ENCODE measurements around the gene RBP3. TPM values are rescaled to one million over a fixed set of nuclear protein-coding genes. Genes with fewer than 3 reads are reported as not detected.

The RBP3 gene
- total RNA-seq, 4 donors from 2014 or later = not detected

- intact Hi-C loops (cut with DNase I; ENCODE audit: low total_unique reads) = no loop called here
These were observed 45.1 kb upstream of the RBP3 start for GRCh38 chr10:47303105-47303504.

DNA sequence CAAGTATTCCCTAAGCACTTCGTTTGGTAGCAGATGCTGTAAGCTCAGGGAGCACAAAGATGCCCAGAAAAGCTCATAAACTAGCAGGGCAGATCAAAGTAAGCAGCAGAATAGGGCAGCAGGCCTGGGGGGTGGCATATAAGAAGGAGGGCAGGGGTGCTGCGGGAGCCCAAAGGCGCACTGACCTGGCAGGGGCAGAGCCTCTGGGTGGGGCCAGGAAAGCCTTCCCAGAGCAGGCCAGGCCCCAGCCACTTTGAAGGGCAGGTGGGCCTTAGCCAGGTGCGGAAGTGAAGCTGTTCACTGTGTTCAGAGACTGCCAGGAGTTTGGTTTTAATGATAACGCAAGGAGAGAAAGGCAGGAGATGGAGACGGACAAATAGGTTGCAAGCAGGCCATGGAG is 44.3 kb upstream of the RBP3 start:
- no peak overlapping the region for H3K4me3 ChIP-seq (ENCODE audit: low read depth, poor library complexity, severe bottlenecking)
- DNase-seq (ENCODE audit: low spot score in 2 of 2) = no peak
- intact Hi-C loops (cut with DNase I; ENCODE audit: low total_unique reads) = no loop called here
- TF ChIP-seq CTCF (IDR thresholded peaks at IDR 0.05) = no peak
- no peak for TF ChIP-seq POLR2A (IDR thresholded peaks at IDR 0.05)
- WGBS, 2 donors = 93 to 95% methylated on average over 6 of the region's 6 CpGs

More at GRCh38 chr10:47303105-47303504, 45.1 kb upstream of the RBP3 start:
- TF ChIP-seq POLR2A (IDR thresholded peaks at IDR 0.05) (no peak), CTCF (IDR thresholded peaks at IDR 0.05) (no peak)
- 89 to 92% methylated on average over 6 to 7 of the region's 7 CpGs for WGBS, 2 donors
- DNase-seq (ENCODE audit: low spot score in 2 of 2) = no peak
- H3K4me3 ChIP-seq (ENCODE audit: low read depth, poor library complexity, severe bottlenecking) = no peak overlapping the region

DNA sequence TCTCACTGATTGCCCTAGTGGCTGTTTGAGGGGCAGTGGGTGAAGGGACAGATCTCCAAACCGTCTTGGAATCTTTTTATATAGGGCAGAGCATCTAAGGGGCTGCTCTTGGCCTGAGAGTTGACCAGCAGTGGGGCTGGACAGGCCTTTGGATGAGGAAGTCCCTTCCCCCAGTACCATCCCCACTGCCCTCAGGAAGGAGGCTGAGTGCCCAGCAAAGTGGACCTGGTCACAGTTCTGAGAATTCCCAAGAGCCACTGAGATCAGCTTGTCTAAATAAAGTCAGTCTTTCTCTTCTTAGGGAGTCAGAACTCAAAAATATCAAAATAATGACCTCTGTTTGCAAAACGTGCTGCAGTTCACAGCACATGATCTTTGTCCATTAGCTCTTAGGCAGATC is 42.6 kb upstream of the RBP3 start:
- 77 to 81% methylated on average over 2 of the region's 2 CpGs for WGBS, 2 donors
- TF ChIP-seq POLR2A (IDR thresholded peaks at IDR 0.05) (no peak), CTCF (IDR thresholded peaks at IDR 0.05) (no peak)
- no peak for DNase-seq (ENCODE audit: low spot score in 2 of 2)
- H3K4me3 ChIP-seq (ENCODE audit: low read depth, poor library complexity, severe bottlenecking) = no peak overlapping the region
- intact Hi-C loops (cut with DNase I; ENCODE audit: low total_unique reads) = no loop called here

GRCh38 chr10:47306387-47307210 is 41.6 kb upstream of the RBP3 start:
- DNase-seq (ENCODE audit: low spot score in 2 of 2) = no peak
- intact Hi-C loops (cut with DNase I; ENCODE audit: low total_unique reads) = no loop called here
- TF ChIP-seq CTCF (IDR thresholded peaks at IDR 0.05) (no peak), POLR2A (IDR thresholded peaks at IDR 0.05) (no peak)
- no peak overlapping the region for H3K4me3 ChIP-seq (ENCODE audit: low read depth, poor library complexity, severe bottlenecking)
- WGBS, 2 donors = 78 to 85% methylated on average over 10 of the region's 10 CpGs

GRCh38 chr10:47307381-47307780 is 40.8 kb upstream of the RBP3 start:
- TF ChIP-seq CTCF (IDR thresholded peaks at IDR 0.05) = no peak
- TF ChIP-seq POLR2A (IDR thresholded peaks at IDR 0.05) = no peak
- intact Hi-C loops (cut with DNase I; ENCODE audit: low total_unique reads) = no loop called here
- WGBS, 2 donors = 91 to 93% methylated on average over 3 of the region's 3 CpGs

DNA sequence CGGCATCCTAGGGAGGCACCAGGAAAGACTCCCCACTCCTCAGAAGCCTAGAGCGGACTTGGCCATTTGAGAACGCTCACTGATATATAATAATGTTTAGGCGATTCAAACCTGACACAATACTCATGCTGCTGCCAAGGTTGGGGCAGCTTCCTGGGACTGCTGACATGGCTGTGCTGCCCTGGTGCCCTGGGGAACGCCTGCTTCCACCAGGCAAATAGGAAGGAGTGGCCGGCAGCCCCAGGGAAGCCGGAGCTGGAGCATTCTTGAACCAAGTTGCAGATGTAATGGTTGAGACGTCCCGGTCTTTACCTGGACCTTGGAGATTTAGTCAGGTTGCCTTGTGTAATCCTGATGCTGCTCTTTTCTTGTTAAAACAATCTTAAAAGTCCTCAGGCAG is 39.4 kb upstream of the RBP3 start:
- no peak for TF ChIP-seq CTCF (IDR thresholded peaks at IDR 0.05)
- TF ChIP-seq POLR2A (IDR thresholded peaks at IDR 0.05) = no peak
- no peak for DNase-seq (ENCODE audit: low spot score in 2 of 2)
- intact Hi-C loops (cut with DNase I; ENCODE audit: low total_unique reads) = no loop called here
- WGBS, 2 donors = 86 to 87% methylated on average over 9 of the region's 9 CpGs
- no peak overlapping the region for H3K4me3 ChIP-seq (ENCODE audit: low read depth, poor library complexity, severe bottlenecking)

More at GRCh38 chr10:47307381-47307780, 40.8 kb upstream of the RBP3 start:
- no peak overlapping the region for H3K4me3 ChIP-seq (ENCODE audit: low read depth, poor library complexity, severe bottlenecking)
- DNase-seq (ENCODE audit: low spot score in 2 of 2) = no peak
